NOMO-1 treated with DMSO at 0.1 percent for 48 hours (cell line): ENCODE results near the gene SCARB1.

Source experiments
- DNase-seq: peaks from one replicate; lab custom pipeline; 2025; ENCODE audit not compliant: unreplicated experiment; lab: John Stamatoyannopoulos, UW

SCARB1 gene

GRCh38 chr12:124749725-124750124 is 113.9 kb downstream of the SCARB1 start:
- DNase-seq: no peak

- peak; percentile 95 for DNase-seq
These were observed 116.1 kb downstream of the SCARB1 start for GRCh38 chr12:124747426-124748161.

GRCh38 chr12:124746649-124747425 is 116.8 kb downstream of the SCARB1 start:
- no peak for DNase-seq

GRCh38 chr12:124745891-124746570 is 117.6 kb downstream of the SCARB1 start:
- DNase-seq: peak; percentile 51

GRCh38 chr12:124745465-124745890 is 118.2 kb downstream of the SCARB1 start:
- DNase-seq: no peak

- DNase-seq: no peak
These were observed 118.8 kb downstream of the SCARB1 start for GRCh38 chr12:124744659-124745464.

- no peak for DNase-seq
These were observed 119.4 kb downstream of the SCARB1 start for GRCh38 chr12:124744273-124744640.

GRCh38 chr12:124743479-124744272 is 120.0 kb downstream of the SCARB1 start:
- no peak for DNase-seq

GRCh38 chr12:124742678-124743077 is 121.0 kb downstream of the SCARB1 start:
- DNase-seq: no peak

- no peak for DNase-seq
These were observed 121.6 kb downstream of the SCARB1 start for GRCh38 chr12:124742111-124742510.

- no peak for DNase-seq
These were observed 122.5 kb downstream of the SCARB1 start for GRCh38 chr12:124741211-124741610.

- no peak for DNase-seq
These were observed 123.0 kb downstream of the SCARB1 start for GRCh38 chr12:124740691-124741137.

GRCh38 chr12:124739953-124740561 is 123.6 kb downstream of the SCARB1 start:
- DNase-seq: no peak

GRCh38 chr12:124738636-124739467 is 124.8 kb downstream of the SCARB1 start:
- DNase-seq: no peak

- no peak for DNase-seq
These were observed 125.7 kb downstream of the SCARB1 start for GRCh38 chr12:124737772-124738635.

GRCh38 chr12:124737040-124737419 is 126.6 kb downstream of the SCARB1 start:
- no peak for DNase-seq

- DNase-seq: no peak
These were observed 127.3 kb downstream of the SCARB1 start for GRCh38 chr12:124736115-124737039.
